Measurements from ENCODE around the gene IGF2BP3. TPM values are rescaled to one million over a fixed set of nuclear protein-coding genes. Genes with fewer than 3 reads are reported as not detected.
A peak's percentile ranks its signal among the peaks of the same experiment; 100 is the strongest.
"Not testable (repeated sequence)": the region's sequence is repeated elsewhere in the genome, so short reads cannot be mapped to it uniquely, and the experiment has no call there.

IGF2BP3 gene
- 111 and 114 TPM in 2 replicates for total RNA-seq (2022)
- percentile 98 among the genes with signal in this experiment for Bru-seq, nascent RNA
- percentile 97 among the genes with signal in this experiment for BruChase-seq, experiment 1, labeled RNA remaining after a 6-hour chase
- percentile 97 among the genes with signal in this experiment for BruChase-seq, experiment 2, labeled RNA remaining after a 2-hour chase
- long read RNA-seq, full-length matches to known transcripts: 2 of 12 reads
- long read RNA-seq, partial matches to known transcripts: 1 of 12 reads
- long read RNA-seq, other reads (novel, unspliced or antisense): 9 of 12 reads

- no TSS peak for BruUV-seq (replicated peaks)
- Mint-ChIP-seq H3K36me3 (ENCODE audit: insufficient read depth, unreplicated experiment) (peaks cover 87% of the 10 kb centered on the region), H3K27ac (ENCODE audit: unreplicated experiment) (peak within 1 kb of the TSS; percentile 80), H3K4me1 (ENCODE audit: low read depth, unreplicated experiment) (peaks cover 20% of the 10 kb centered on the region), H3K27me3 (ENCODE audit: unreplicated experiment) (no peaks in the 10 kb centered on the region), H3K4me3 (ENCODE audit: low read depth, unreplicated experiment) (peak within 1 kb of the TSS; percentile 86), H3K9me3 (ENCODE audit: low read depth, unreplicated experiment) (no peaks in the 10 kb centered on the region)
- peak; percentile 97 for DNase-seq
- CTCF ChIA-PET: interaction anchor here (0.7 to 1.3 kb wide), 3 partner anchors 96 to 197 kb away, joined by 4 to 5 read pairs (median 4); no protein-coding TSS in a partner anchor
- TF ChIP-seq CTCF (IDR thresholded peaks at IDR 0.05; ENCODE audit: unreplicated experiment): no peak
- intact Hi-C loops (cut with micrococcal nuclease; ENCODE audit: unreplicated experiment): no loop called here
Measured at GRCh38 chr7:23470330-23471105, at the start of gene IGF2BP3. TSS of gene IGF2BP3 (minus strand) at chr7:23470491. CDS start at chr7:23470110, 381 bp downstream.

DNA sequence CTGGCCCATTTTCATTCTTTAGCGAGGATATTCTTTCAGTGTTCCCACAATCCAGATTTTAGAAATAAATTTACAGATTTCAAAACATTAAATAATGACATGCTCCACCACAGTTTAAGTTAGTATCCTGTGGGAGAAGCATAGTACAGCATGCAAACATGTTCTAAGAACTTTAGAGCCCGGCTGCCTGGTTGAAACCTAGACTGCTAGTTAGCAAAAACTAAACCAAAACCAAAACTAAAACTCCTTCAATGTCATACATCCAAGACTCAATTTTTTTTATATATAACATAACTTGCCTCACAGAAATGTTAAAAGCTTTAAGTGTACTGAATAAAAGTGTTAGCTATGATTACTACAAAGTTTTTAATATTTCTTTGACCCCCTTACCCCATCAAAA, 44.5 kb upstream of the IGF2BP3 start:
- Mint-ChIP-seq H3K27ac (ENCODE audit: unreplicated experiment) (peak overlapping the region; percentile 38), H3K4me3 (ENCODE audit: low read depth, unreplicated experiment) (no peak overlapping the region), H3K9me3 (ENCODE audit: low read depth, unreplicated experiment) (no peaks in the 10 kb centered on the region), H3K36me3 (ENCODE audit: insufficient read depth, unreplicated experiment) (peaks cover 94% of the 10 kb centered on the region), H3K27me3 (ENCODE audit: unreplicated experiment) (no peaks in the 10 kb centered on the region), H3K4me1 (ENCODE audit: low read depth, unreplicated experiment) (no peaks in the 10 kb centered on the region)
- no TSS peak for BruUV-seq (replicated peaks)
- no peak for TF ChIP-seq CTCF (IDR thresholded peaks at IDR 0.05; ENCODE audit: unreplicated experiment)
- intact Hi-C loops (cut with micrococcal nuclease; ENCODE audit: unreplicated experiment): no loop called here
- CTCF ChIA-PET: interaction anchor here (0.6 to 0.7 kb wide), 5 partner anchors 29 to 330 kb away, joined by 3 to 5 read pairs (median 3); no protein-coding TSS in a partner anchor
- no peak for DNase-seq

GRCh38 chr7:23513746-23514145, 43.5 kb upstream of the IGF2BP3 start:
- H3K27me3 Mint-ChIP-seq (ENCODE audit: unreplicated experiment); intact Hi-C loops (cut with micrococcal nuclease; ENCODE audit: unreplicated experiment); H3K9me3 Mint-ChIP-seq (ENCODE audit: low read depth, unreplicated experiment); H3K4me3 Mint-ChIP-seq (ENCODE audit: low read depth, unreplicated experiment); BruUV-seq (replicated peaks); H3K4me1 Mint-ChIP-seq (ENCODE audit: low read depth, unreplicated experiment); DNase-seq: not testable (repeated sequence)
- CTCF ChIA-PET: interaction anchor here (0.7 kb wide), 1 partner anchor 299 kb away, joined by 3 read pairs; no protein-coding TSS in a partner anchor
- Mint-ChIP-seq H3K27ac (ENCODE audit: unreplicated experiment) (peak overlapping the region; percentile 8), H3K36me3 (ENCODE audit: insufficient read depth, unreplicated experiment) (peaks cover 94% of the 10 kb centered on the region)

DNA sequence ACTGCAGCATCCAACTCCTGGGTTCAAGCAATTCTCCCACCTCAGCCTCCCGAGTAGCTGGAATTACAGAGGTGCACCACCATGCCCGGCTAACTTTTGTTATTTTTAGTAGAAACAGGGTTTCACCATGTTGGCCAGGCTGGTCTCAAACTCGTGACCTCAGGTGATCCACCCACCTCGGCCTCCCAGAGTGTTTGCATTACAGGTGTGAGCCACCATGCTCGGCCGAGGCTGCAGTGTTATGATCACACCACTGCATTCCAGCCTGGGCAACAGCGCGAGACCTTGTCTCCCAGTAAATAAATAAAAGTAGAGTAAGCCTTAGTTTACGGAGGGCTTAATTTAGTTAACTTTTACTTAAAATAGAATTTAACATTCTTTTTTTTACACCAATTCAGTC, 23.7 kb upstream of the IGF2BP3 start:
- Mint-ChIP-seq H3K27me3 (ENCODE audit: unreplicated experiment) (no peaks in the 10 kb centered on the region), H3K36me3 (ENCODE audit: insufficient read depth, unreplicated experiment) (peaks cover 16% of the 10 kb centered on the region), H3K4me1 (ENCODE audit: low read depth, unreplicated experiment) (peaks cover 10% of the 10 kb centered on the region), H3K9me3 (ENCODE audit: low read depth, unreplicated experiment) (no peaks in the 10 kb centered on the region), H3K27ac (ENCODE audit: unreplicated experiment) (no peak overlapping the region), H3K4me3 (ENCODE audit: low read depth, unreplicated experiment) (no peak overlapping the region)
- CTCF ChIA-PET: no interaction called here
- intact Hi-C loops (cut with micrococcal nuclease; ENCODE audit: unreplicated experiment): no loop called here
- DNase-seq: no peak
- no TSS peak for BruUV-seq (replicated peaks)
- TF ChIP-seq CTCF (IDR thresholded peaks at IDR 0.05; ENCODE audit: unreplicated experiment): no peak

All from Calu3 (cell line).